GM23248 (cell line): ENCODE results near the gene LRP6.

Experiments used
- EZH2 ChIP-seq: fragments of 200-600 bp; sonication (generic); IDR thresholded peaks from 2 replicates; pipeline ENCODE4 v1.6.1; 2018; ENCODE audit warnings: antibody characterized with exemption, mild to moderate bottlenecking; ENCODE audit not compliant: insufficient read depth, poor library complexity, severe bottlenecking
- EZH2phosphoT487 ChIP-seq: fragments of 200-600 bp; sonication (generic); IDR thresholded peaks from 2 replicates; pipeline ENCODE4 v1.6.1; 2018; ENCODE audit warnings: antibody characterized with exemption, moderate library complexity, mild to moderate bottlenecking, low read depth; ENCODE audit not compliant: insufficient read depth

GRCh38 chr12:12123036-12123604, 143.7 kb downstream of the LRP6 start:
- TF ChIP-seq EZH2phosphoT487 (no peak), EZH2 (no peak)
